HepG2 (cell line): Measurements from ENCODE around the gene HS3ST5. TPM values are rescaled to one million over a fixed set of nuclear protein-coding genes. Genes with fewer than 3 reads are reported as not detected.

Source experiments
- ARID5B ChIP-seq: IDR thresholded peaks from 2 replicates; pipeline ENCODE4 v1.4.0; 2020; ENCODE audit warnings: mild to moderate bottlenecking, missing genetic modification reagents
- E2F2 ChIP-seq: sonication (generic); formaldehyde crosslinking; IDR thresholded peaks from 2 replicates; pipeline ENCODE4 v1.4.0; 2020; ENCODE audit warnings: missing genetic modification reagents, borderline replicate concordance
- ETV5 ChIP-seq: IDR thresholded peaks from 2 replicates; pipeline ENCODE4 v1.6.1; 2018; ENCODE audit warnings: missing biosample characterization, missing genetic modification reagents, inconsistent platforms, borderline replicate concordance
- HOXA7 ChIP-seq: sonication (generic); formaldehyde crosslinking; IDR thresholded peaks from 2 replicates; pipeline ENCODE4 v1.8.1; 2022; ENCODE audit warnings: mild to moderate bottlenecking, missing genetic modification reagents, moderate library complexity
- MIXL1 ChIP-seq: IDR thresholded peaks from 2 replicates; pipeline ENCODE4 v1.6.1; 2016
- MYNN ChIP-seq: sonication (generic); formaldehyde crosslinking; IDR thresholded peaks from 2 replicates; pipeline ENCODE4 v1.4.0; 2020; ENCODE audit warnings: mild to moderate bottlenecking, low read depth, missing genetic modification reagents
- ONECUT2 ChIP-seq: sonication (generic); formaldehyde crosslinking; IDR thresholded peaks from 2 replicates; pipeline ENCODE4 v1.4.0; 2020; ENCODE audit warnings: missing genetic modification reagents
- RARA ChIP-seq: IDR thresholded peaks from 2 replicates; pipeline ENCODE4 v1.6.1; 2016; ENCODE audit warnings: missing genetic modification reagents, missing compliant biosample characterization
- TCF12 ChIP-seq, 2 experiments: fragments of 450-650 bp in 1 of 2; sonication (generic) in 1 of 2; formaldehyde crosslinking in 1 of 2; IDR thresholded peaks; 2 replicates each; pipeline versions ENCODE4 v1.6.1 to v1.8.0; 2017 to 2022; ENCODE audit warnings: antibody characterized with exemption in 1 of 2, mild to moderate bottlenecking in 1 of 2, missing genetic modification reagents in 1 of 2, moderate library complexity in 1 of 2
- THRA ChIP-seq: sonication (generic); formaldehyde crosslinking; IDR thresholded peaks from 2 replicates; pipeline ENCODE4 v1.4.0; 2020; ENCODE audit warnings: missing genetic modification reagents, borderline replicate concordance
- XRCC5 ChIP-seq: fragments of 200-400 bp; formaldehyde crosslinking; optimal IDR thresholded peaks from 2 replicates; pipeline ENCODE3; 2017; ENCODE audit warnings: mild to moderate bottlenecking, low read length
- ZFP1 ChIP-seq: IDR thresholded peaks from 2 replicates; pipeline ENCODE4 v1.6.1; 2016
- ZFP82 ChIP-seq: sonication (generic); formaldehyde crosslinking; IDR thresholded peaks from 2 replicates; pipeline ENCODE4 v1.5.1; 2020; ENCODE audit warnings: mild to moderate bottlenecking, missing genetic modification reagents, borderline replicate concordance
- ZNF276 ChIP-seq: sonication (generic); formaldehyde crosslinking; IDR thresholded peaks from 2 replicates; pipeline ENCODE4 v1.4.0; 2020; ENCODE audit warnings: mild to moderate bottlenecking, low read depth, missing genetic modification reagents
- ZNF800 ChIP-seq: sonication (generic); formaldehyde crosslinking; IDR thresholded peaks from 2 replicates; pipeline ENCODE4 v1.4.0; 2020; ENCODE audit warnings: missing genetic modification reagents
- ZUFSP ChIP-seq: sonication (generic); formaldehyde crosslinking; IDR thresholded peaks from 2 replicates; pipeline ENCODE4 v1.9.0; 2021; ENCODE audit warnings: missing genetic modification reagents, mild to moderate bottlenecking, borderline replicate concordance
- polyA plus RNA-seq, 8 experiments: library from polyadenylated mRNA; depleted of rRNA in 3 of 8; stranded (reverse) in 7 of 8; unstranded in 1 of 8; fragments of >200 nt; fragmentation: Illumina TruSeq in 4 of 8; extraction: Trizol in 4 of 8; gene quantifications; 2 replicates each; pipeline versions ENCODE4 v1.2.1 to v1.2.3, GENCODE V29; 2011 to 2016; ENCODE audit warnings: low read depth in 4 of 8, missing spikeins in 1 of 8, mixed read lengths in 1 of 8; ENCODE audit not compliant: insufficient read depth in 1 of 8
- total RNA-seq, 5 experiments: library from RNA; depleted of rRNA; stranded (reverse); fragments of >200 nt; fragmentation: Illumina TruSeq; extraction: Trizol; gene quantifications; 2 replicates each; pipeline ENCODE4 v1.2.3, GENCODE V29; 2016; ENCODE audit warnings: low read depth in 1 of 5

Gene HS3ST5
- total and polyA plus RNA-seq, 2 of the 13 experiments (the other 11 are each of a cell fraction or from before 2014, with no cell fraction given) = 1.1 to 1.6 TPM

- TF ChIP-seq ZNF800 (CRISPR knock-in tag) (no peak), THRA (CRISPR knock-in tag) (peak; percentile 80; the same call in 1 of the 2 replicates), ETV5 (CRISPR knock-in tag) (peak; percentile 48; the same call in 1 of the 2 replicates), XRCC5 (no peak), ZFP82 (CRISPR knock-in tag) (no peak), ARID5B (peak; percentile 84), RARA (peak; percentile 89), MYNN (no peak), ONECUT2 (CRISPR knock-in tag) (peak; percentile 68; the same call in 1 of the 2 replicates), ZUFSP (CRISPR knock-in tag) (no peak), HOXA7 (CRISPR knock-in tag) (no peak), MIXL1 (CRISPR knock-in tag) (peak; percentile 79; the same call in 1 of the 2 replicates), E2F2 (CRISPR knock-in tag) (no peak), TCF12 (IDR thresholded peaks at IDR 0.05) (no peak), TCF12 (CRISPR knock-in tag; IDR thresholded peaks at IDR 0.05) (no peak), ZFP1 (no peak), ZNF276 (no peak)
Measured at GRCh38 chr6:114170958-114171387, 171.8 kb downstream of the HS3ST5 start (continued).
